ENCODE results near the gene CCDC88B.
"Not testable (repeated sequence)": the region's sequence is repeated elsewhere in the genome, so short reads cannot be mapped to it uniquely, and the experiment has no call there.

Gene CCDC88B

DNA sequence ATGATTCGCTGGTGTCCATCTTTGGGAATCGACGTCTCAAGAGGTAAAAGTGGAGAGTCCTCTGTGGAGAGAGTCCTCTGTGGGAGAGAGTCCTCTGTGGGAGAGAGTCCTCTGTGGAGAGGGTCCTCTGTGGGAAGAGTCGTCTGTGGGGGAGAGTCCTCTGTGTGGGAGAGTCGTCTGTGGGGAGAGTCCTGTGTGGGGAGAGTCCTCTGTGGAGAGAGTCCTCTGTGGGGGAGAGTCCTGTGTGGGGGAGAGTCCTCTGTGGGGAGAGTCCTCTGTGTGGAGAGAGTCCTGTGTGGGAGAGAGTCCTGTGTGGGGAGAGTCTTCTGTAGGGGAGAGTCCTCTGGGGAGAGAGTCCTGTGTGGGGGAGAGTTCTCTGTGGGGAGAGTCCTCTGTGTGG lies 19.0 kb upstream of the CCDC88B start:
- DNase-seq (ENCODE audit: low read depth): no peak

GRCh38 chr11:64321533-64321932 lies 18.5 kb upstream of the CCDC88B start:
- no peak for DNase-seq (ENCODE audit: low read depth)

- DNase-seq (ENCODE audit: low read depth): no peak
Measured at GRCh38 chr11:64322925-64323260, 17.1 kb upstream of the CCDC88B start.

DNA sequence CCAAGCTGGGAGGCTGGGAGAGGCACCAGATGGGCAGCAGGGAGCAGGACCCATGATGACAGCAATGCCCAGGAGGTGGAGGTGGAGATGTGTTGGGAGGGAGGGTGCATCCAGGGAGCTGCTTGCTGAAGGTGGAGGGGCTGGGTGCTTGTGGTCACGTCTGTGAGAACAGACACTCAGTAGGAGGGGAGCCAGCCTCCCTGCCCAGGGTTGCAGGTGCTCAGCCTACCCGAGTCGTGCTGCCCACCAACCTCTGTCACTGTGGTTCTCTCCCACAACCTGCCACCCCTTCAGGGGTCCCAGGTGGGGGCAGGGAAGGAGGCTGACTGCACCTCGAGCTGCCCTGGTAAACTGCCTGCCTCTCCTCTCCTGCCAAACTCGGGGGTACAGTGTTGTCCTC lies 16.6 kb upstream of the CCDC88B start:
- no peak for DNase-seq (ENCODE audit: low read depth)

- DNase-seq (ENCODE audit: low read depth): not testable (repeated sequence)
Measured at GRCh38 chr11:64323984-64324383, 16.0 kb upstream of the CCDC88B start.

- no peak for DNase-seq (ENCODE audit: low read depth)
Measured at GRCh38 chr11:64324692-64325469, 15.1 kb upstream of the CCDC88B start.

DNA sequence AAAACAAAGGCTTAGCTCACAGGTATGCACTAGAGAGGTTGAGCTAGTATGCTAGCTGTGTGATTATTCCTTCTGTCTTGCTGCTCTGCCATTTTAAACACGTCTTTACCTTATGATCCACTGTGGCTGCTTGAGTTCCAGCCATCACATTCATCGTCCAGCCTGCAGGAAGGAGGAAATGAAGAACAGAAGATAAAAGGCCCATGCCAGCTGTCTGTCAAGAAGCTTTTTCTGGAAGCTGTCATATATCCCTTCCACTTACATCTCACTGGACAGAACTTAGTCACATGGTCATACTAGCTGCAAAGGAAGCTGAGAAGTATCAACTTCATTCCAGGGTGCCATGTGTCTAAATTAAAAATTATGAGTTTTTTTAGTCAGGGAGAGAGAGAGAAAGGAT lies 12.6 kb upstream of the CCDC88B start:
- DNase-seq (ENCODE audit: low read depth): no peak

GRCh38 chr11:64327993-64328392 lies 12.0 kb upstream of the CCDC88B start:
- DNase-seq (ENCODE audit: low read depth): no peak

GRCh38 chr11:64330888-64331287 lies 9.1 kb upstream of the CCDC88B start:
- no peak for DNase-seq (ENCODE audit: low read depth)

GRCh38 chr11:64331569-64332371 lies 8.2 kb upstream of the CCDC88B start:
- peak; percentile 55 for DNase-seq (ENCODE audit: low read depth)

DNA sequence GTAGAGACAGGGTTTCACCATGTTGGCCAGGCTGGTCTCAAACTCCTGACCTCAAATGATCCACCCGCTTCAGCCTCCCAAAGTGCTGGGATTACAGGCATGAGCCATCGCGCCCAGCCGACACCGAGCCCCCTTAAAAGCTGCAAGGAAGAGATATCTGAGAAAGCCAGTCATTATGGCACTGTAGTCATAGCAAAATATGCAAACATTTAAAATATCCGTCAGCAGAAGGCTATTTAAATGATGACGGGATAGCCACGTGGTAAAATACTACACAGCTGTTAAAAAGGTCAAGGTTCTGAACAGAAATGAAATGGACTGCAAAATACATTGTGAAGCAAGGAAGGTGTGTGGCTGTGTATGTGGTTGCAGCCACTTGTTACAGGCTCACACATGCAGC lies 6.4 kb upstream of the CCDC88B start:
- no peak for DNase-seq (ENCODE audit: low read depth)

DNA sequence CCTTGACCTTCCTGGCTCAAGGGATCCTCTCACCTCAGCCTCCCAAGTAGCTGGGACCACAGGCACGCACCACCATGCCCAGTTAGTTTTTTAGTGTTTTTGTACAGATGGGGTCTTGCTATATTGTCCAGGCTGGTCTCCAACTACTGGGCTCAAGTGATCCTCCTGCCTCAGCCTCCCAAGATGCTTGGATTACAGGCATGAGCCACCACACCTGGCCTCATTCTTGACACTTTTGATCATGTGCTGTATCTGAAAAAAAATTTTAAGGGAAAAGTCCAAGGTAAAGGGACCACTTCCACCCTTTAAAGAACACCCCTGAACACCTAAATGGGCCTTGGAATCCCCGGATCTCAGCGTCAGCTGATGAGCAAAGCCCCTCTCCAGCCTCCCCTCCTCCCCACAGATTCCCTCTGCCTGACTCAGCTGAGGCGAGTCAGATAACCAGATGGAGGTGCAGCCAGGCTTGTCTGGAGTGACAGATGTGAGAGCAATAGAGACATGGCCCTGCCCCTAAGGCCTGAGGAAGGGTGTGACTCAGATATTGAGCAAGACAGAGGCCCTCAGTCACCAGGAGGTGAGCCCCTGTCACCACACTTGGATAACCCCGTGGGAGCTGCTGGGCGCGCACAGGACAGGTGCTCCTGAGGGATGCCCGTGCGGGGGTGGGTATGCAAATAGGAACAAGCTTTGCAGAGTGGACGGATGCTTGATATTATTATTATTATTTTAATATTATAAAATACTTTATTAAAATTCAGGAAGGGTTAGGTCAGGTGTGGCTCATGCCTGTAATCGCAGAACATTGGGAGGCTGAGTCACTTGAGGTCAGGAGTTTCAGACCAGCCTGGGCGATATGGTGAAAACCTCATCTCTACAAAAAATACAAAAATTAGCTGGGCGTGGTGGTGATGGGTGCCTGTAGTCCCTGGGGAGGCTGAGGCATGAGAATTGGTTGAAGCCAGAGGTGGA lies 5.0 kb upstream of the CCDC88B start:
- DNase-seq (ENCODE audit: low read depth): no peak

- no peak for DNase-seq (ENCODE audit: low read depth)
Measured at GRCh38 chr11:64337538-64338249, 2.3 kb upstream of the CCDC88B start.

- no peak for DNase-seq (ENCODE audit: low read depth)
Measured at GRCh38 chr11:64338716-64339115, 1.3 kb upstream of the CCDC88B start.

DNA sequence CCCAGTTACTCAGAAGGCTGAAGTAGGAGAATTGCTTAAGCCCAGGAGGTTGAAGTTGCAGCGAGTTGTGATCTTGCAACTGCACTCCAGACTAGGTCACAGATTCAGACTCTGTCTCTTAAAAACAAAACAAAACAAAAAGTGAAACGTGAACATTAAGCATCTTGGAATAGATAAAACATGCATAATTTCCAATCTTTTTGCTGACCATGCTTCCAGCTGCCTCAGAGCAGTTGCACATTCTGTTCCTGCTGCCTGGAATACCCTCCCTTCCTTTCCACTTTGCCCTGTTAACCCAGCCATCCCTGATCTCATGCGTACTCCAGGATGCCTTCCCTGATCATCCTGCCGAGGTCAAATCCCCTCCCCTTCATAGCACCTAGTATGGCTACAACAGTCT lies 718 bp upstream of the CCDC88B start:
- DNase-seq (ENCODE audit: low read depth): no peak

- peak; percentile 65 for DNase-seq (ENCODE audit: low read depth)
Measured at GRCh38 chr11:64340671-64341335, 799 bp downstream of the CCDC88B start.

DNA sequence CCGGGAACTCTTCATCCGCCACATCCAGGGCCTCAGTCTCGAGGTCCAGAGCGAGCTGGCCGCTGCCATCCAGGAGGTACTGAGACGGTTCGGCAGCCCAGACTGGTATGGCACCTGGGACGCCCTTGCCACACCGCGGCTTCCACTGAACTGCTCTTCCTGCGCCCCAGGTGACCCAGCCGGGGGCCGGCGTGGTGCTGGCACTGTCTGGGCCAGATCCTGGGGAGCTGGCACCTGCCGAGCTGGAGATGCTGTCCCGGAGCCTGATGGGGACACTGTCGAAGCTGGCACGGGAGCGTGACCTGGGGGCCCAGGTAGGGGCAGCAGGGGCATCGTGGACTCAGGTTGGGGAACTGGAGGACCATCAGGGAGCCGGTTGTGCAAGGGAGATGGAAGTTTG lies 1.4 kb downstream of the CCDC88B start:
- no peak for DNase-seq (ENCODE audit: low read depth)

DNA sequence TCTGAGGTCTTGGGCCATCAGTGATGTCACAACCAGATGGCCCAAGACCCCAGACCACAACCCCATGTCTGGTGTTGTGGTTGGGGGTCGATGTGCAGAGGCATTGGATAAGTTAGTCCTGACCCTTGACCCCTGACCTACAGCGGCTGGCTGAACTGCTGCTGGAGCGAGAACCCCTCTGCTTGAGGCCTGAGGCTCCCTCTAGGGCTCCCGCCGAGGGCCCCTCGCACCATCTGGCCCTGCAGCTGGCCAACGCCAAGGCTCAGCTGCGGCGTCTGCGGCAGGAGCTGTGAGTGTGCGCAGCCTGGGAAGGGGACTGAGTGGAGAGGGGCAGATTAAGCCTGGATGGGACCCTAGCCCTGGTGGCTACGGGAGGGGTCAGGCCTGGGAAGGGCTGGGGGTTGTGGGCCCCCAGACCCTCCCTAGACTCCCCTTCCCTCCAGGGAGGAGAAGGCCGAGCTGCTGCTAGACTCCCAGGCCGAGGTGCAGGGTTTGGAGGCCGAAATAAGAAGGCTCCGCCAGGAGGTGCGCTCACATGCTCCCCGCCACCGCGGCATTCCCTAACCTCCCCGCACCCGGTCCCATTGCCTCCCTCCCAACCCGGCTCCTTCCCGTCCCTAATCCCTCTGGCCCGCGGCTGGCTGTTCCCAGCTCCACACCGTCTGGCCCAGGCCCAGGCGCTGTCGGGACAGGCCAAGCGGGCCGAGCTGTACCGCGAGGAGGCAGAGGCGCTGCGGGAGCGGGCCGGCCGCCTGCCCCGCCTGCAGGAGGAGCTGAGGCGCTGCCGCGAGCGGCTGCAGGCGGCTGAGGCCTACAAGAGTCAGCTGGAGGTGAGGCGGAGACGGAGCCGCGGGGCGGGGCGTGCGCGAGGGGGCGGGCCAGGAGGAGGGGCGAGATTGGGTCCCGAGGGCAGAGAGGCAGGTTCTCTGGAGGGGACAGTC lies 2.1 kb downstream of the CCDC88B start:
- DNase-seq (ENCODE audit: low read depth): peak; percentile 75

GRCh38 chr11:64342869-64343745 lies 3.1 kb downstream of the CCDC88B start:
- no peak for DNase-seq (ENCODE audit: low read depth)
